Vagina (tissue), 2 donors: ENCODE measurements around the gene SRGAP3. TPM values are rescaled to one million over a fixed set of nuclear protein-coding genes. Genes with fewer than 3 reads are reported as not detected.
A peak's percentile ranks its signal among the peaks of the same experiment; 100 is the strongest.

Experiments
- DNase-seq, 2 donors: peaks; one replicate each; pipeline ENCODE4 v3.0.0-alpha.2; 2017; ENCODE audit errors: extremely low spot score in 2 of 2
- H3K27ac ChIP-seq: fragments of 200-600 bp; sonication (generic); one replicate; pipeline ENCODE4 v1.5.1; 2019
- H3K27me3 ChIP-seq: fragments of 200-600 bp; sonication (generic); one replicate; pipeline ENCODE4 v1.5.1; 2019
- H3K36me3 ChIP-seq, 2 donors: fragments of 200-600 bp; sonication (generic); one replicate each; pipeline ENCODE4 v1.5.1; 2017 to 2019
- H3K4me1 ChIP-seq: fragments of 200-600 bp; sonication (generic); one replicate; pipeline ENCODE4 v1.5.1; 2019
- H3K4me3 ChIP-seq, 2 donors: fragments of 200-600 bp; sonication (generic); 1 replicate in 1 of 2; 2 replicates in 1 of 2; pipeline ENCODE4 v1.5.1; 2016 to 2019
- H3K9me3 ChIP-seq: fragments of 200-600 bp; sonication (generic); one replicate; pipeline ENCODE4 v1.5.1; 2019
- POLR2A ChIP-seq, 2 donors: fragments of 450-650 bp; IDR thresholded peaks; one replicate each; pipeline ENCODE4 v1.6.1; 2017; ENCODE audit warnings: antibody characterized with exemption in 2 of 2, mild to moderate bottlenecking in 2 of 2, moderate library complexity in 2 of 2
- POLR2AphosphoS5 ChIP-seq, 2 donors: sonication (generic); formaldehyde crosslinking; IDR thresholded peaks; one replicate each; pipeline ENCODE4 v1.9.0; 2017; ENCODE audit warnings: antibody characterized with exemption in 2 of 2, mild to moderate bottlenecking in 2 of 2, low read depth in 1 of 2; ENCODE audit not compliant: insufficient read depth in 1 of 2
- intact Hi-C: fragments of 100-400 bp; cut with DNase I; formaldehyde crosslinking; loops from one replicate; pipeline ENCODE4 v1.15.1; 2023
- total RNA-seq: library from RNA; depleted of rRNA; stranded (reverse); fragments of >200 nt; gene quantifications from one replicate; pipeline ENCODE4 v1.2.3, GENCODE V29; 2016
- TF ChIP-seq, protein P1 (sequence below), 3 experiments: fragments of 450-650 bp in 2 of 3; fragments of 200-600 bp in 1 of 3; sonication (generic) in 1 of 3; IDR thresholded peaks; one replicate each; pipeline ENCODE4 v1.5.1; 2017 to 2019; ENCODE audit warnings: antibody characterized with exemption in 3 of 3, mild to moderate bottlenecking in 2 of 3, moderate library complexity in 2 of 3

SRGAP3 gene
- total RNA-seq, 1 donor from 2014 or later, result 20.6 TPM

DNA sequence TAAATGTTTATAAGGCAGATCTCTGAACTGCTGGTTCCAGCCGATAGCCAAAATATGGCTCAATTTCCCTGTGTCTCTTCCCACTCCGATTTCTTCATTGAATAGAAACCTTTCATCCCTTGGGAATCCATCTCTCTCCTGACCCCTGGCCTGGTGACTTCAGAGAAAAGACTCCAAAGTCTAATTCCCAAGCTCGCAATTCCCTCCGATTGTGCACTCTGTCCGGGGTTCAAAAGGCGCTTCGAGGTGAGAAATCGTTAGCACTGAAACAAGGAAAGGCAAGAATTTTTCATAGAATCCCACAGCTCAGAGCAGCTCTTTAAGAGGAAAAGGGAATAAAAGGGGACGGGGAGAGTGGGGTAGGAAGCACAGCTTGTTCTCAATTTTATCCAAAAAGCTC, 267.7 kb downstream of the SRGAP3 start:
- no peak overlapping the region for H3K27ac ChIP-seq
- H3K4me1 ChIP-seq, result no peaks in the 10 kb centered on the region
- TF ChIP-seq POLR2A (IDR thresholded peaks at IDR 0.05), result no peak
- intact Hi-C loops, result no loop called here
- DNase-seq, result peak in 1 of 2 donors; percentile 34
- H3K9me3 ChIP-seq, result no peaks in the 10 kb centered on the region
- H3K27me3 ChIP-seq, result no peaks in the 10 kb centered on the region
- H3K4me3 ChIP-seq, result no peak overlapping the region
- no peaks in the 10 kb centered on the region for H3K36me3 ChIP-seq

DNA sequence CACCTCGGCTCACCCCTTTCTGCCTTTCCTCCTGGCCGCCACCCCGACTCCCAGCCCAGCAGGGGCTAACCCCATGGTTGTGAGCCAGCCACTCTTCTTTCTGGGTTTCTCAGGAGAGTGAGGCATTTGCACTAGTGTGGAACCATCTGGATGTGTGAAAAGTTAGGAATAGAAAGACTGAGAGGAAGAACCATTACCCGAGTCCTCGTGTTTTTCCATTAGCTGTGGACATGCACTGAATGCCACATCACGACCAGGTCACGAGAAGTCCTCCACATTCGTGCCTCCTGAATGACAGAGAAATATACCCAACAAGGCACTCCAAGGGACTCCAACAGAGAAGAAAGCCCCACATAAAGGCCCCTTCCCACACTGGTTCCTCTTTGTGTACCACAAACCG, 268.1 kb downstream of the SRGAP3 start:
- intact Hi-C loops, result no loop called here
- peak; percentile 74 to 81 for DNase-seq
- no peak for TF ChIP-seq POLR2A (IDR thresholded peaks at IDR 0.05)
- Histone ChIP-seq H3K4me3 (no peak overlapping the region), H3K27me3 (no peaks in the 10 kb centered on the region), H3K36me3 (no peaks in the 10 kb centered on the region), H3K27ac (no peak overlapping the region), H3K4me1 (no peaks in the 10 kb centered on the region), H3K9me3 (no peaks in the 10 kb centered on the region)

DNA sequence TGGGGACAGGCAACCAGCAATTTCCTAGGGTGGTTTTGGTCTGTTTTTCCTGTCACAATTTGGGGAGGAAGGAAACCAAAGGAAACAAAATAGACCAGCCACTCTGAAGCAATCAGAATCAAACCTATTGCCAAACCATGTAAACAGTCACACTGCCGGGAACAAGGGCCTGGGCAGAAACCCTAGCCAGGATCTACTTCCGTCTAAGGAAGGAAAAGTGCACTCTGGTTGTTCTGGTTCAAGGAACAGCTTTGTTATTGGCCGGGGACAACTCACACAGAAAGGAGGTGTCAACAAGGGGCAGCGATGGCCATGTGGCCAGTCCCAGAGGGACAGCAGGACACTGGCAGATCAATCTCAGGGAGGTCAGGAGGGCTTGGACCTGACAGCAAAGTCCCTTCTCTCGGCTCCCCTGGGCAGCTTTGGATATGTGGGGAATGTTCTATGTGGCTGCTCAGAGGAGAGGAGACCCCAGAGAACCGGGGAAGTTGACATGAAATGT, 268.6 kb downstream of the SRGAP3 start:
- Histone ChIP-seq H3K27ac (no peak overlapping the region), H3K36me3 (no peaks in the 10 kb centered on the region), H3K9me3 (no peaks in the 10 kb centered on the region), H3K4me3 (no peak overlapping the region), H3K4me1 (no peaks in the 10 kb centered on the region), H3K27me3 (no peaks in the 10 kb centered on the region)
- DNase-seq, result peak; percentile 46 to 72
- TF ChIP-seq, protein P1, sequence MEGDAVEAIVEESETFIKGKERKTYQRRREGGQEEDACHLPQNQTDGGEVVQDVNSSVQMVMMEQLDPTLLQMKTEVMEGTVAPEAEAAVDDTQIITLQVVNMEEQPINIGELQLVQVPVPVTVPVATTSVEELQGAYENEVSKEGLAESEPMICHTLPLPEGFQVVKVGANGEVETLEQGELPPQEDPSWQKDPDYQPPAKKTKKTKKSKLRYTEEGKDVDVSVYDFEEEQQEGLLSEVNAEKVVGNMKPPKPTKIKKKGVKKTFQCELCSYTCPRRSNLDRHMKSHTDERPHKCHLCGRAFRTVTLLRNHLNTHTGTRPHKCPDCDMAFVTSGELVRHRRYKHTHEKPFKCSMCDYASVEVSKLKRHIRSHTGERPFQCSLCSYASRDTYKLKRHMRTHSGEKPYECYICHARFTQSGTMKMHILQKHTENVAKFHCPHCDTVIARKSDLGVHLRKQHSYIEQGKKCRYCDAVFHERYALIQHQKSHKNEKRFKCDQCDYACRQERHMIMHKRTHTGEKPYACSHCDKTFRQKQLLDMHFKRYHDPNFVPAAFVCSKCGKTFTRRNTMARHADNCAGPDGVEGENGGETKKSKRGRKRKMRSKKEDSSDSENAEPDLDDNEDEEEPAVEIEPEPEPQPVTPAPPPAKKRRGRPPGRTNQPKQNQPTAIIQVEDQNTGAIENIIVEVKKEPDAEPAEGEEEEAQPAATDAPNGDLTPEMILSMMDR (IDR thresholded peaks at IDR 0.05), result no peak
- intact Hi-C loops, result no loop called here

DNA sequence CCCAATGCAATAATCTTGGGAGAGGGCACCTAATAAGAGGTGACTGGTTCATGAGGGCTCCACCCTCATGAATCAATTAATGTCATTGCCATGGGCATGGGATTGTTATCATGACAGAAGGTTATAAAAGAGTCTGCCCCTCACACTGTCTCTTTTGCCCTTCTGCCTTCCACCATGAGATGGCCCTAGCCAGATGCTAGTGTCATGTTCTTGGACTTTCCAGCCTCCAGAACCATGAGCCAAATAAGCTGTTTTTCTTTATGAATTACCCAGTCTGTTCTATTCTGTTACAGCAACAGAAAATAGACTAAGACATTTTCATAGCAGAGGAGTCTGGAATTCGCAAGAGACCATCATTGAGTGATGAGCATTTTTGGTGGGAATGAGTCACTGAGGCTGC, 270.2 kb downstream of the SRGAP3 start:
- H3K27me3 ChIP-seq, result no peaks in the 10 kb centered on the region
- no peak overlapping the region for H3K27ac ChIP-seq
- no peaks in the 10 kb centered on the region for H3K9me3 ChIP-seq
- no peaks in the 10 kb centered on the region for H3K36me3 ChIP-seq
- intact Hi-C loops, result no loop called here
- TF ChIP-seq POLR2AphosphoS5 (IDR thresholded peaks at IDR 0.05; ENCODE audit: insufficient read depth in 1 of 2, low read depth in 1 of 2) (no peak), POLR2A (IDR thresholded peaks at IDR 0.05) (no peak)
- TF ChIP-seq, protein P1 (IDR thresholded peaks at IDR 0.05), result no peak
- no peak overlapping the region for H3K4me3 ChIP-seq
- no peaks in the 10 kb centered on the region for H3K4me1 ChIP-seq
- peak in 1 of 2 donors; percentile 19 for DNase-seq

DNA sequence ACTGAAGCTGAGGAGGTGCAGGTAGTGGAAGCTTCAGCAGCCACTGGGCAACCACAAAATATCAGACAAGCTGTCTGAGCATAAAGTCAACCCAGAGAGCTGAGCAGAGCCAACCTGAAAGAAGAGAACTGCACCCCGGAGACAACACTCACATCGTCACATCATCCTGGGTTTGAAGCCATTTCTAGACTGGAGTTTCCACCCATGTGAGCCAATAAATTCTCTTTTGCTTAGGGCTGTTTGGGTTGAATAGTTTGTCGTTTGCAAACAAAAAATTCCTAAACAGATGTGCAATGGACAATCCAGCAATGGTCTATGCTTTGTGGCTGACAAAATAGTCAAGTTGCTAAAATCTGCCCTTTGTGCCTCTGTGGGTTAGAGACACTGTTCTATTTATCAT, 270.9 kb downstream of the SRGAP3 start:
- H3K4me3 ChIP-seq, result no peak overlapping the region
- no peaks in the 10 kb centered on the region for H3K9me3 ChIP-seq
- H3K4me1 ChIP-seq, result no peaks in the 10 kb centered on the region
- H3K36me3 ChIP-seq, result no peaks in the 10 kb centered on the region
- DNase-seq, result peak; percentile 25 to 49
- intact Hi-C loops, result no loop called here
- no peak for TF ChIP-seq POLR2AphosphoS5 (IDR thresholded peaks at IDR 0.05; ENCODE audit: insufficient read depth in 1 of 2, low read depth in 1 of 2)
- TF ChIP-seq, protein P1 (IDR thresholded peaks at IDR 0.05), result no peak
- TF ChIP-seq POLR2A (IDR thresholded peaks at IDR 0.05), result no peak
- no peaks in the 10 kb centered on the region for H3K27me3 ChIP-seq
- H3K27ac ChIP-seq, result no peak overlapping the region

DNA sequence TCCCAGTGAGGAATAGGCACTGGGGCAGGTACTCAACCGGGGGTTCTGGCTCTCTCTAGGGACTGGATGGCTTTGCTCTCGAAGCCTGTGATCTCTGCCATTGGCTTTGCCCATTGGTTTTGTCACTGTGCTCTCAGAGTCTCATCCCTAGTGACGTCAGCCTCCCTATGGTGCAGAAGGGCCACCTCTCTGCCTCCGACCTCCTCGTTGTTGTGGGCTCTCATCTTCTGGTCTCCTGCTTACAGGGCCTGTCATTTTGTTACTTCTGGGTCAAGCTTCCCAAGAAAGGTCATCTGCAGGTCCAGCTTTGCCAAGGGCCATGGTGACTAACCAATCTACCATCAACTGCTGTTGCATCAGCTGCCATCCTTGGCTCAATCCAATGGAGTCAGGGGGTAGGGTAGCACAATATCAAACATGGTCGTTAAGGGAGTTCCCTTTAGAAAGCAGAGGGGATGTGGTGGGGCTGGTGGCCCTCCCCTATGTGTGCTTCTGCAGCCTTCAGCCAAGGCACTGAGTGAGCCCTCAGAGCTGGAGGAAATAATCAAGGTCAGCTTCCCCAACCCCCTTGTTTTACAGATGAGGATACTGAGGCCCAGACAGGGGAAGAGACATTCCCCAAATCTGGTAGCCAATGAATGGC, 272.8 kb downstream of the SRGAP3 start:
- peak in 1 of 2 donors; percentile 62 for DNase-seq
- Histone ChIP-seq H3K9me3 (no peaks in the 10 kb centered on the region), H3K36me3 (no peaks in the 10 kb centered on the region), H3K27ac (no peak overlapping the region), H3K4me1 (no peaks in the 10 kb centered on the region), H3K27me3 (no peaks in the 10 kb centered on the region), H3K4me3 (no peak overlapping the region)
- no peak for TF ChIP-seq POLR2A (IDR thresholded peaks at IDR 0.05)
- TF ChIP-seq, protein P1 (IDR thresholded peaks at IDR 0.05), result no peak
- no peak for TF ChIP-seq POLR2AphosphoS5 (IDR thresholded peaks at IDR 0.05; ENCODE audit: insufficient read depth in 1 of 2, low read depth in 1 of 2)
- intact Hi-C loops, result no loop called here
